Gastroesophageal sphincter (tissue), 3 donors: ENCODE data around the gene MLLT10.

ENCODE experiments used
- EP300 ChIP-seq: sonication (generic); formaldehyde crosslinking; IDR thresholded peaks from one replicate; pipeline ENCODE4 v1.6.1; 2017; ENCODE audit warnings: antibody characterized with exemption, mild to moderate bottlenecking
- POLR2AphosphoS5 ChIP-seq: sonication (generic); formaldehyde crosslinking; IDR thresholded peaks from one replicate; pipeline ENCODE4 v1.6.1; 2017; ENCODE audit warnings: antibody characterized with exemption
- TF ChIP-seq, protein P1 (sequence below), 4 experiments: fragments of 200-600 bp in 2 of 4; fragments of 450-650 bp in 2 of 4; sonication (generic) in 1 of 4; IDR thresholded peaks; one replicate each; pipeline ENCODE4 v1.5.1; 2017 to 2019; ENCODE audit warnings: antibody characterized with exemption in 4 of 4, mild to moderate bottlenecking in 2 of 4, moderate library complexity in 2 of 4

DNA sequence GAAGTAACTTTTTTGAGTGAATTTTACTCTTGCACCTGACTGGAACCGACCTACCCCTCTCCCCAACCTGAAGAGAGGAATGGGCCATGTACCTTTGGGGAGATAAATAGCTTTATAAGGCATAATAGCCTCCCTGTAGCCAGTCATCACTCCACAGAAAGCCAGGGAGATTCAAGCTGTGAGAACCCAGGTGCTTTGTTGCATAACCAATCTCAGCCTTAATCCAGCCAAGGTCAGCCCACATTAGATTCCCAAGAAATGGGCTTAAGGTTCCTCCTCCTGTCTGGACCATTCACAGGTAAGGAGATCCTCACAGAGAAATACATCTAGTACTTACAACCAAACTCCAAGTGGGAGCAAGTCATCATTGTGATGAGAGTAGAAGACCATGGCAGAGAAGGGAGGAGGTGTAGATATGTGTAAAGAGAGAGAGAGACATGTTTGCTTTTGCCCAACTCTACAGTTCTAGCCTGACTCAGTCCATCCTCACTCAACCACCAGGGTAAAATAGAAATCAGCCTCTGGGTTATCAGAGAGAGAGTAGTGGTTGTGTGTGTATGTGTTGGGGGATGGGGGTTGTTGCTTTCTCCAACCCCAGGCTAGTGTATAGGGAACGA is 32.2 kb upstream of the MLLT10 start:
- TF ChIP-seq, protein P1, sequence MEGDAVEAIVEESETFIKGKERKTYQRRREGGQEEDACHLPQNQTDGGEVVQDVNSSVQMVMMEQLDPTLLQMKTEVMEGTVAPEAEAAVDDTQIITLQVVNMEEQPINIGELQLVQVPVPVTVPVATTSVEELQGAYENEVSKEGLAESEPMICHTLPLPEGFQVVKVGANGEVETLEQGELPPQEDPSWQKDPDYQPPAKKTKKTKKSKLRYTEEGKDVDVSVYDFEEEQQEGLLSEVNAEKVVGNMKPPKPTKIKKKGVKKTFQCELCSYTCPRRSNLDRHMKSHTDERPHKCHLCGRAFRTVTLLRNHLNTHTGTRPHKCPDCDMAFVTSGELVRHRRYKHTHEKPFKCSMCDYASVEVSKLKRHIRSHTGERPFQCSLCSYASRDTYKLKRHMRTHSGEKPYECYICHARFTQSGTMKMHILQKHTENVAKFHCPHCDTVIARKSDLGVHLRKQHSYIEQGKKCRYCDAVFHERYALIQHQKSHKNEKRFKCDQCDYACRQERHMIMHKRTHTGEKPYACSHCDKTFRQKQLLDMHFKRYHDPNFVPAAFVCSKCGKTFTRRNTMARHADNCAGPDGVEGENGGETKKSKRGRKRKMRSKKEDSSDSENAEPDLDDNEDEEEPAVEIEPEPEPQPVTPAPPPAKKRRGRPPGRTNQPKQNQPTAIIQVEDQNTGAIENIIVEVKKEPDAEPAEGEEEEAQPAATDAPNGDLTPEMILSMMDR (IDR thresholded peaks at IDR 0.05), result no peak
- TF ChIP-seq EP300 (no peak), POLR2AphosphoS5 (no peak)
